HPDE6-E6E7 (cell line): ENCODE results near the gene IGFBP1.

ENCODE experiments used
- DNase-seq: peaks from one replicate; pipeline ENCODE4 v3.0.0; 2011; ENCODE audit warnings: missing footprints; ENCODE audit errors: extremely low spot score

IGFBP1 gene

GRCh38 chr7:45881280-45881758, 7.0 kb upstream of the IGFBP1 start:
- DNase-seq, result no peak

GRCh38 chr7:45881759-45882464, 6.4 kb upstream of the IGFBP1 start:
- DNase-seq, result no peak

DNA sequence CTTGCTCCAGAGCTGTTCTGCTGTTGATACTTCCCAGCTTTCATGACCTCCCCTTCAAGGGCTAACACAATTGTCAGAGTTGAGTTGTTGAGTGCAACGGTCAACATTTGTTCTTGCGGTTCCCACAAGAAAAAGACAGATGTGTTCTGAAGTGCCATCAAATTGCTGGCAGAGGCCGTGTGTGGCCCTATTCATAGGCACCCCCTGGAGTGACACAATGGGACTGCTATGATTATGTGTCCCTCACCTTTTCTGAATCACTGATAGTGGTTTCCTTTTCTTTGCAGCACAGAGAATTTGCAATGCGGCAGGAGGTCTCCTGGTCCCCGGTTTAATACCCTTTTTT, 5.8 kb upstream of the IGFBP1 start:
- no peak for DNase-seq

GRCh38 chr7:45884136-45884535, 4.2 kb upstream of the IGFBP1 start:
- no peak for DNase-seq

DNA sequence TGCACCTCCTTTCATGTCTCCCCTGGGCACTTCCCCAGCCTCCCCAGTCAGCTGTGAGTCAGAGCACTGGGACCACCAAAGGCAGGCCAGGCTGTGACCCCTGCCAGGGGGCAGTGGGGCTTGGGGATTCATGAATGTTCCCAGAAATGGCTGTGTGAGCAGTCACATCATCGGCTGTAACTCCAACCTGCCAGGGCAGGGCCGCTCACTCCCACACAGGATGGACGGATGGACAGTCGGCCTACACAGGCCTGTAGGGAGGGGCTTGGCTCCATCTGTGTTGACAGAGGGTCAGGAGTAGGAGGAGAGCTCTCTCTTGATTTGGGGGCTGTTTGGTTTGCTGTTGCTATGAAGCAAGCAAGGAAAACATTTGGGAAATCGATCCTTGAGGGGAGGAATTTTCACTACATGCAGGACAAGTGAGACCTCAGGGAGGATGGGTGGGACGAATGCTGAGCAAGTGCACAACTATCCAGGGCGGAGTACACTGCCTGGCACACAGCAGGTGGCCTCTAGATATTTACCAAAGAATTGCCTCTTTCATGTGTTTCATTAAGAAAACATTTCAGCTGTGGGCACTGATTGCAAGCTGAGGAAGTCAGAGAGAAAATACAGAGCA, 2.9 kb upstream of the IGFBP1 start:
- DNase-seq, result no peak

GRCh38 chr7:45886931-45887667, 1.2 kb upstream of the IGFBP1 start:
- no peak for DNase-seq

GRCh38 chr7:45888993-45889366, 692 bp downstream of the IGFBP1 start:
- DNase-seq, result no peak

- DNase-seq, result no peak
These were observed 1.2 kb downstream of the IGFBP1 start for GRCh38 chr7:45889367-45890067.

DNA sequence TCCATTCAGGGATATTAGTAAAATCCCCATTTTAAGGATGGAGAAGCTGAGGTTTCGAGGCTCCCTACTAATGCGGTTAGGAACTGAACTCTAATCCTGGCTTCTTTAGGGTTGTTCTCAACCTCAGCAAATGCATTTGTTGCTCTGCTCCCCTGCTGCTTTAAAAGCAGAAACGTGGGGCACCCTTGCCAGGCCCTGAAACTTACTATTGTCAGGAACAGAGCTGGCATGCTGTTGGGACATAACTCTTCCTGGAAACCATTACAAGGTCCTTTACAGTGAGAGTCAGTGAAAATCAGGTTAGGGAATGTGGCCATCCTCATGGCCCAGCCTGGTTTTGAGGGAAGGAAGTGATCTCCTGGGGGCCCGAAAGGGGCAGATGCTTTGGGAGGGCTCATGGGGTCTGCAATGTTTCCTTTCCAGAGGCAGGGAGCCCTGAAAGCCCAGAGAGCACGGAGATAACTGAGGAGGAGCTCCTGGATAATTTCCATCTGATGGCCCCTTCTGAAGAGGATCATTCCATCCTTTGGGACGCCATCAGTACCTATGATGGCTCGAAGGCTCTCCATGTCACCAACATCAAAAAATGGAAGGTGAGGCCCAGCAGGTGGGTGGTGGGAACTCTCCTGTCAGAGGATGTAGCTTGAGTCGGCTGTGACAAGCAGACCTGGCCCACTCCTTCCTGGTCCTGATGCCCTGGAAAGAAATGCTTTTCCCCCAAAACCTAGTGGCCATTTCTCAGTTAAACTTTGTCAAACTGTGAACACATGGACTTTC, 2.0 kb downstream of the IGFBP1 start:
- DNase-seq, result no peak

DNA sequence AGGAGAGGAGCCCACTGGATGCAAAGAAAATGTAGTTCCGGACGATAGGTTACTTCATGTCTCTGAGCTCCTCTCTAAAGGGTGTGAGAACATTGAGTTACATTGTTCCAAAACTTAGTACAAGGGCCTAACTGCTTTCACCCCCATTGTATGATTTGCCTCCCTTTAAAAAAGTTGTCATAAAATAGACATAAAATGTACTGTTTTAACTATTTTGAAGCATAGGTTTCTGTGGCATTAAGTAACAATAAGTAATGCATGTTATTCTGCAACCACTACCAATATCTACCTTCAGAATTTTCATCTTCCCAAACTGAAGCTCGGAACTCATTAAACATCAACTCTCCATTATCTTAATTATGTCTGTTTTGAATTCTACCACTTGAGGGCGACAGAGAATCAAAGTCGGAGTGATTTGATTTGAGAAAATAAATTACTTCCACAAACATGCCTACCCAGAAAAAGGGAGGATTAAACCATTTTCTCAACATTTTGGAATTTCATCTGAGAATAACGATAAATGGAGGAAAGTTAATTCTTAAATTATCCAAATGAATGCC, 2.7 kb downstream of the IGFBP1 start:
- DNase-seq, result no peak

DNA sequence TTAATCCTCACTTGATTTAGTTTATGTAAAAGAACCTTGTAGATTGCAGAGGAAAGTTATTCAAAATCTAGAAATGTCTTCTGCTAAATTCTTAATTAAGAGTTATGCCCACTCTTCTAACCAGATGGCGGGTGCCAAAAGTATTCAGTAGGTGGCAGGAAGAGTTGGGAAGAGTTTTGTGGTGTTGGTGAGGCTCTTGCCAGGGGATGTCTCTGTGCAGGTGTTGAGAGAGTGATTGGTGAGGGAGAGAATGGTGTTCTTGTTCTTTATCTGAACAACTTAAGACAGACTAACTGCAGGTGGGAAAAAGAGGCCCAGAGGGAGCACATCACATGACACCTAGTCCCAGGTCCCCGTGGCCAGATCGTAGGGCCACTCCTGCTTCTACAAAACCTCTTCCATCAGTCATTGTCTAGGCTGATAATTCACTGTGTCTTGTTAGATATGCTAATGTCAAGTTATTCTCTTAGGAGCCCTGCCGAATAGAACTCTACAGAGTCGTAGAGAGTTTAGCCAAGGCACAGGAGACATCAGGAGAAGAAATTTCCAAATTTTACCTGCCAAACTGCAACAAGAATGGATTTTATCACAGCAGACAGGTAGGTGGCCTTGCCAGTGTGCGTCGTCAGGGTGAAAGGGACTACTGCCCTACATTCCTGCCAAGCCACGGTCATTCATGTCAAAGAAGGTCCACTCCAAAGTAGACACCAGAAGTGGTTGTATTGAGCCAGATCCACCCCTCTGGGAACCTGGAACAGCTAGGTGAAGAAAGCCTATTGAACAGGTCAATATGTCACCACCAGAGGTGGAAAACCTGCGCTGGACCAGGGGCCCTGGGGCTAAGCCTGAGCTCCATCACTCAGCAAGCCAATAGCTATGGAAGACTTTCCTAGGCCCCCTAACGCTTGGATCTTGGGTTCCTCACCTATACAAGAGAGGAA, 3.4 kb downstream of the IGFBP1 start:
- DNase-seq, result no peak

DNA sequence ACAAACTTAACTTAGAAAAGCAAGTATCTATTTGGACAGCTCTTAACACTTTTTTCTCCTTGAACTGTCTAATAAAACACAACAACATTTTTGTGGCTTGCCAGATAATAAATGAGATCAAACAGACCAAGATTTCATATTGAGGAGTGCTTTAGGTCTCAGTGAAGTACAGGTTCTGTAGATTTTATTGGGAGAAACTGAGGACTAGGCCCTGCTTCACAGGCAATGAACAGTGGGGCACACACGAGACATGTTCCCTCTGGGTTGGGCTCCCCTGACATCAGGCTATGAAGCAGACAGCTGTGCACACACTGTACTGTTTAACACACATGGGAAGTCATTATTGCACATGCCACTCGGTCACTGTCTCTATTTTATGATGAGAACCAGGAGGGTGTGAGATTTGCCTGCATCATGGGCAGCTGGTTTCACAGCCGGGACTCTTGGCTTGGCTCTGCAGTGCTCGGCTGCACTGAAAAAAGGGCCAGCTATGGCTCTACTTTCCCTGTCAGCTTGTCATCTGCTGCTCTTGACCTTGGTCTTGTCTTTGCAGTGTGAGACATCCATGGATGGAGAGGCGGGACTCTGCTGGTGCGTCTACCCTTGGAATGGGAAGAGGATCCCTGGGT, 4.2 kb downstream of the IGFBP1 start:
- no peak for DNase-seq

- DNase-seq, result no peak
These were observed 5.2 kb downstream of the IGFBP1 start for GRCh38 chr7:45893374-45893995.

DNA sequence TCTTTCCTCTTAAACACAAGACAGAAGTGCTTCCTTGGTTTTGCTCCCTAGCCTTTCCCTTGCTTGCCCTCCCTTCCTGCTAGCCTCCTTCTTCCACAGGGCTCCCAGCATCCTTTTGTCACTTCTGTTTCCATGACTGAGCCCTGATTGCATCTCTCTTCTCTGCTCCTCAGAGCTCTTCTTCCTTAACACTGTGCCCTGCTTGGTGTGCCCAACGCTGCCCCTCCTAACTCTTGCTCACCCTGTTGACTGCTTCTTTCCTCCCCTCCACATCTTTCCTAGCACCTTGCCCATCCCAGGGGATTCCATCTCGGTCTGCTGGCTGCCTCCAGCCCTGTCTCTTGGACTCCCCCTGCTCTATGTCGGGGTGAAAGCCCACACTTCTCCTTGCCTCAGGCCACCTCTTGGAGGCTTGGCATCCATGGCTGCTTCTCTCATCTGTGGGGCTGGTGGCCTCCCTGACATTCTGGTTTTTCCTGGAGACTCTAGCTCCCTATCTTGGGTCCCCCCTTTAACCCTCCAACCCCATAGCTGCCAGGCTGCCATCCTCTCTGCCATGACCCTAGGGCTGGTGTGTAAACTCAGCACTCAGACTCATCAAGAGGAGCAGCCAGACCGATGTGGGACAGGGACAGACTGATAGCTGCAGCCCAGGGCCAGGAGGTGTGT, 5.8 kb downstream of the IGFBP1 start:
- DNase-seq, result no peak

DNA sequence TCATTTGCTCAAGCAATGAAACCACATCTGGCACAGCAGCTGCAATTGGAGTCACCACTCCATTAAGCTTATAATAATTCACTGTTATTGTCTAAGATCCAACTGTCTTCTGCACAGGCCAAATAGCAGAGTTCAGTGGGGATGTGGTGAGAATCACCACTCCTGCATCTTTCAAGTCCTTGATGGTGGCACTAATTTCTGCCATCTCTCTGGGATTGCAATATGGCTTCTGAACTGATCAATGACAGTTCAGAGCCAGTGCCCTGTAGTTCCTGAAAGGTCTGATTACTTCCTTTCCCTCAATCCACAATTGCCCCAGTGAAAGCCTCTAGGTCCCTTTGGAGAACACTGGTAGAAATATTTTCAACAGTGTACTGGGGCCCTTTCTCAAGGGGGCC, 6.4 kb downstream of the IGFBP1 start:
- DNase-seq, result no peak

GRCh38 chr7:45897042-45897690, 8.9 kb downstream of the IGFBP1 start:
- DNase-seq, result no peak

- no peak for DNase-seq
These were observed 9.9 kb downstream of the IGFBP1 start for GRCh38 chr7:45898222-45898621.

GRCh38 chr7:45901566-45901965, 13.3 kb downstream of the IGFBP1 start:
- no peak for DNase-seq
